T-helper 2 cell treated with Interferon-gamma antibody and Interleukin-4, amounts not matched to agents 5 μg/mL and 100 μg/mL, for 36 hours (primary cell): Measurements from ENCODE around the gene ZFP36.
"Not testable (repeated sequence)": the region's sequence is repeated elsewhere in the genome, so short reads cannot be mapped to it uniquely, and the experiment has no call there.

Experiments used
- DNase-seq: peaks from one replicate; pipeline ENCODE4 v3.0.0; 2021; ENCODE audit warnings: low spot score
- H3K27ac Mint-ChIP-seq: one replicate; pipeline ENCODE4 v1.8.0; 2021; ENCODE audit warnings: mild to moderate bottlenecking, mixed read lengths
- H3K27me3 Mint-ChIP-seq: one replicate; pipeline ENCODE4 v1.8.0; 2021; ENCODE audit warnings: low read depth, mixed read lengths
- H3K36me3 Mint-ChIP-seq: one replicate; pipeline ENCODE4 v1.8.0; 2021; ENCODE audit warnings: low read depth, mixed read lengths
- H3K4me1 Mint-ChIP-seq: one replicate; pipeline ENCODE4 v1.8.0; 2021; ENCODE audit warnings: low read depth, mixed read lengths
- H3K4me3 Mint-ChIP-seq: one replicate; pipeline ENCODE4 v1.8.0; 2022; ENCODE audit warnings: mild to moderate bottlenecking, moderate library complexity, mixed read lengths
- H3K9me3 Mint-ChIP-seq: one replicate; pipeline ENCODE4 v1.8.0; 2021; ENCODE audit warnings: mixed read lengths

Gene ZFP36

DNA sequence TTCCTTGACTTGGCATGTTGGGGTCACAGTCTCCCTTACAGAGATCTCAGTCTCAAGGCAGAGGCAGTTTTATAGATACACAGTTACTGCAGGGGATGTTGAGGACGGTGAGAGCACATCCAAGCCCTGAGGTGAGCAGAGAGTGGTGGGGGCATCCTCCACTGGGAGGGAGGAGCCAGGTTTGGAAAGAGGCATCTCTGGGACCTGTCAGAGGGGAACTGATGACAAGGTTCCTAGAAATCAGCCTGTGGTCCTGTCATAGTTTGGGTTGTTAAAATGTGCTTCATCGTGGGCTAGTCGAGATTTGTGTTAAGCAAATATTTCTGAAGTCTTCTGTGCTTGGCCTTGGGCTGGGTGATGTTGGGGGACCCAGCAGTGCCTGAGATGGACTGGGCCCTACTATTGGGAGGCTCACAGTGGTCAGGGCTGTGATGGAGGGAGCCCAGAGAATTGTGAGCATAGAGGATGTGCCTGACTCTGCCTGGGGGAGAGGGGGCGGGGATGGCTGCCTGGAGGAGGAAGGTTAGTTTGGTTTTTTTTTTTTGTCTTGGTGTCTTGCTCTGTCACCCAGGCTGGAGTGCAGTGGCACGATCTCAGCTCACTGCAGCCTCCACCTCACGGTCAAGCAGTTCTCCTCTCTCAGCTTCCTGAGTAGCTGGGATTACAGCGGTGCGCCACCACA is 42.6 kb downstream of the ZFP36 start:
- Mint-ChIP-seq H3K4me3 (peak overlapping the region; percentile 59), H3K9me3 (no peaks in the 10 kb centered on the region), H3K27ac (peak overlapping the region; percentile 88), H3K4me1 (peaks cover 50% of the 10 kb centered on the region), H3K36me3 (peaks cover 57% of the 10 kb centered on the region), H3K27me3 (no peaks in the 10 kb centered on the region)
- no peak for DNase-seq

DNA sequence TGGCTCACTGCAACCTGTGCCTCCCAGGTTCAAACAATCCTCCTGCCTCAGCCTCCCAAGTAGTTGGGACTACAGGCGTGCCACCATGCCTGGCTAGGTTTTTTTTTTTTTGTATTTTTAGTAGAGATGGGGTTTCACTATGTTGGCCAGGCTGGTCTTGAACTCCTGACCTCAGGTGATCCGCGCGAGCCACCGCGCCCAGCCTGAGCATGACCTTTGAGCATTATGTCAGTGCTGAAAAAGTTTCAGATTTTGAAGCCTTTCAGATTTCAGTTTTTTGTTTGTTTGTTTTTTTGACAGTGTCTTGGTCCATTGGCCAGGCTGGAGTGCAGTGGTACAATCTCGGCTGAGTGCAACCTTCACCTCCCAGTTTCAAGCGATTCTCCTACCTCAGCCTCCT is 44.6 kb downstream of the ZFP36 start:
- not testable (repeated sequence) for H3K4me3 Mint-ChIP-seq, H3K27ac Mint-ChIP-seq, H3K9me3 Mint-ChIP-seq, H3K27me3 Mint-ChIP-seq, DNase-seq
- Mint-ChIP-seq H3K4me1 (peaks cover 45% of the 10 kb centered on the region), H3K36me3 (peaks cover 48% of the 10 kb centered on the region)
